Astrocyte (in vitro differentiated cells and primary cell): ENCODE data around the gene WIZ. TPM values are rescaled to one million over a fixed set of nuclear protein-coding genes. Genes with fewer than 3 reads are reported as not detected.
"Not testable (repeated sequence)": the region's sequence is repeated elsewhere in the genome, so short reads cannot be mapped to it uniquely, and the experiment has no call there.

Experiments
- DNase-seq: peaks from one replicate; pipeline ENCODE4 v3.0.0-alpha.2; 2010; ENCODE audit warnings: low read depth
- FAIRE-seq: peaks from 2 replicates; lab custom pipeline; 2011; peaks lifted over from hg19 to GRCh38; lab: Jason Lieb, UNC
- H2AFZ ChIP-seq: 2 replicates; pipeline ENCODE4 v1.6.0; 2012; ENCODE audit warnings: low read depth, low read length, inconsistent platforms
- H3K27ac ChIP-seq: 2 replicates; pipeline ENCODE4 v1.5.1; 2011; ENCODE audit warnings: low read depth, low read length, inconsistent platforms
- H3K27me3 ChIP-seq: 2 replicates; pipeline ENCODE4 v1.6.0; 2011; ENCODE audit warnings: low read length, inconsistent platforms; ENCODE audit not compliant: insufficient read depth
- H3K36me3 ChIP-seq: 2 replicates; pipeline ENCODE4 v1.5.1; 2011; ENCODE audit warnings: low read length, inconsistent platforms; ENCODE audit not compliant: insufficient read depth
- H3K4me1 ChIP-seq: 2 replicates; pipeline ENCODE4 v1.5.1; 2011; ENCODE audit warnings: low read length, inconsistent platforms; ENCODE audit not compliant: insufficient read depth
- H3K4me2 ChIP-seq: 2 replicates; pipeline ENCODE4 v1.6.0; 2012; ENCODE audit warnings: low read length, inconsistent platforms
- H3K4me3 ChIP-seq: 2 replicates; pipeline ENCODE4 v1.5.1; 2011; ENCODE audit warnings: low read depth, mild to moderate bottlenecking, low read length, inconsistent platforms; ENCODE audit not compliant: insufficient read depth
- H3K79me2 ChIP-seq: 2 replicates; pipeline ENCODE4 v1.6.0; 2012; ENCODE audit warnings: mild to moderate bottlenecking, low read length, inconsistent platforms; ENCODE audit not compliant: insufficient read depth
- H3K9ac ChIP-seq: 2 replicates; pipeline ENCODE4 v1.6.0; 2012; ENCODE audit warnings: mild to moderate bottlenecking, low read length, inconsistent platforms
- H3K9me3 ChIP-seq: 2 replicates; pipeline ENCODE4 v1.5.1; 2012; ENCODE audit warnings: low read depth, mild to moderate bottlenecking, low read length, inconsistent platforms; ENCODE audit not compliant: insufficient read depth
- H4K20me1 ChIP-seq: 2 replicates; pipeline ENCODE4 v1.6.0; 2012; ENCODE audit warnings: low read length, inconsistent platforms; ENCODE audit not compliant: insufficient read depth
- H3K27ac Mint-ChIP-seq: one replicate; pipeline ENCODE4 v1.8.0; 2021; ENCODE audit warnings: mild to moderate bottlenecking, mixed read lengths; ENCODE audit not compliant: unreplicated experiment
- H3K27me3 Mint-ChIP-seq: one replicate; pipeline ENCODE4 v1.8.0; 2021; ENCODE audit warnings: low read depth, mixed read lengths; ENCODE audit not compliant: unreplicated experiment
- H3K36me3 Mint-ChIP-seq: one replicate; pipeline ENCODE4 v1.8.0; 2021; ENCODE audit warnings: low read depth, mixed read lengths; ENCODE audit not compliant: unreplicated experiment
- H3K4me1 Mint-ChIP-seq: one replicate; pipeline ENCODE4 v1.8.0; 2021; ENCODE audit warnings: low read depth, mixed read lengths; ENCODE audit not compliant: unreplicated experiment
- H3K4me3 Mint-ChIP-seq: one replicate; pipeline ENCODE4 v1.8.0; 2021; ENCODE audit warnings: mild to moderate bottlenecking, moderate library complexity, mixed read lengths; ENCODE audit not compliant: unreplicated experiment
- H3K9me3 Mint-ChIP-seq: one replicate; pipeline ENCODE4 v1.8.0; 2021; ENCODE audit warnings: mild to moderate bottlenecking, mixed read lengths; ENCODE audit not compliant: unreplicated experiment
- CTCF ChIP-seq: IDR thresholded peaks from 2 replicates; pipeline ENCODE4 v1.5.1; 2011; ENCODE audit warnings: low read depth, mild to moderate bottlenecking, inconsistent platforms, low read length, moderate library complexity; ENCODE audit not compliant: insufficient read depth
- EZH2 ChIP-seq: IDR thresholded peaks from 2 replicates; pipeline ENCODE4 v1.6.1; 2012; ENCODE audit warnings: mild to moderate bottlenecking, low read length, inconsistent platforms; ENCODE audit not compliant: insufficient read depth
- total RNA-seq: library from RNA; stranded (reverse); gene quantifications from 2 replicates; pipeline ENCODE4 v1.2.1, GENCODE V29; 2021

Gene WIZ
- total RNA-seq, 1 donor from 2014 or later, result 43.8 TPM

- Histone ChIP-seq H3K27ac (no peak overlapping the region), H3K79me2 (no peaks in the 10 kb centered on the region), H3K4me1 (no peaks in the 10 kb centered on the region), H3K36me3 (no peaks in the 10 kb centered on the region), H2AFZ (no peak overlapping the region), H3K27me3 (no peaks in the 10 kb centered on the region), H3K4me3 (no peak overlapping the region), H3K4me2 (no peak overlapping the region), H3K9me3 (no peaks in the 10 kb centered on the region), H3K9ac (no peak overlapping the region), H4K20me1 (no peaks in the 10 kb centered on the region)
- no peak overlapping the region for H3K4me3 Mint-ChIP-seq
- no peak overlapping the region for H3K27ac Mint-ChIP-seq
- H3K27me3 Mint-ChIP-seq, result no peaks in the 10 kb centered on the region
- no peaks in the 10 kb centered on the region for H3K36me3 Mint-ChIP-seq
- TF ChIP-seq EZH2 (no peak), CTCF (no peak)
- FAIRE-seq (no peak), DNase-seq (no peak)
- H3K9me3 Mint-ChIP-seq, result peaks cover 13% of the 10 kb centered on the region
- no peaks in the 10 kb centered on the region for H3K4me1 Mint-ChIP-seq
These were observed 37.3 kb upstream of the WIZ start for GRCh38 chr19:15487038-15487437.

- not testable (repeated sequence) for H3K9me3 ChIP-seq, H3K27me3 Mint-ChIP-seq, DNase-seq, H4K20me1 ChIP-seq, H2AFZ ChIP-seq, FAIRE-seq, H3K27ac ChIP-seq, H3K27me3 ChIP-seq, H3K36me3 Mint-ChIP-seq, H3K9ac ChIP-seq, H3K4me1 ChIP-seq, H3K79me2 ChIP-seq, H3K4me2 ChIP-seq, H3K36me3 ChIP-seq, H3K4me3 Mint-ChIP-seq, H3K4me1 Mint-ChIP-seq, H3K27ac Mint-ChIP-seq, H3K4me3 ChIP-seq
- H3K9me3 Mint-ChIP-seq, result peaks cover 13% of the 10 kb centered on the region
These were observed 36.0 kb upstream of the WIZ start for GRCh38 chr19:15485768-15486167.

GRCh38 chr19:15480996-15481395 is 31.2 kb upstream of the WIZ start:
- not testable (repeated sequence) for H3K4me1 Mint-ChIP-seq, H3K36me3 Mint-ChIP-seq, H3K79me2 ChIP-seq, H3K36me3 ChIP-seq, H3K4me3 ChIP-seq, FAIRE-seq, DNase-seq, H3K27me3 Mint-ChIP-seq, H4K20me1 ChIP-seq, H3K27ac Mint-ChIP-seq, H3K4me2 ChIP-seq, H3K27me3 ChIP-seq, H3K4me3 Mint-ChIP-seq, H3K4me1 ChIP-seq, H3K9me3 ChIP-seq, H2AFZ ChIP-seq, H3K27ac ChIP-seq, H3K9ac ChIP-seq
- H3K9me3 Mint-ChIP-seq, result peaks cover 14% of the 10 kb centered on the region
